Small intestine (tissue), 7 donors: ENCODE results near the gene POLA2. TPM values are rescaled to one million over a fixed set of nuclear protein-coding genes. Genes with fewer than 3 reads are reported as not detected.
A peak's percentile ranks its signal among the peaks of the same experiment; 100 is the strongest.
"Not testable (repeated sequence)": the region's sequence is repeated elsewhere in the genome, so short reads cannot be mapped to it uniquely, and the experiment has no call there.

ENCODE experiments used
- DNase-seq, 2 donors: peaks; one replicate each; pipeline versions ENCODE4 v3.0.0 to v3.0.0-alpha.2; 2013
- FAIRE-seq: peaks from 2 replicates; lab custom pipeline; 2012; peaks lifted over from hg19 to GRCh38; lab: Jason Lieb, UNC
- H3K27ac ChIP-seq, 3 donors: one replicate each; pipeline ENCODE4 v1.5.1; 2013; ENCODE audit warnings: low read length in 2 of 3, mild to moderate bottlenecking in 2 of 3, control low read depth in 1 of 3, inconsistent platforms in 1 of 3, low read depth in 1 of 3, moderate library complexity in 1 of 3
- H3K27me3 ChIP-seq, 3 donors: one replicate each; pipeline ENCODE4 v1.6.1; 2013; ENCODE audit warnings: low read length in 3 of 3, inconsistent platforms in 1 of 3; ENCODE audit not compliant: control insufficient read depth in 3 of 3, insufficient read depth in 3 of 3
- H3K36me3 ChIP-seq, 3 donors: one replicate each; pipeline ENCODE4 v1.6.1; 2013; ENCODE audit warnings: low read length in 3 of 3, inconsistent platforms in 1 of 3, low read depth in 1 of 3, mild to moderate bottlenecking in 1 of 3, moderate library complexity in 1 of 3; ENCODE audit not compliant: control insufficient read depth in 3 of 3, insufficient read depth in 2 of 3
- H3K4me1 ChIP-seq, 3 donors: one replicate each; pipeline ENCODE4 v1.6.1; 2013; ENCODE audit warnings: low read length in 2 of 3, inconsistent platforms in 1 of 3, low read depth in 1 of 3, mild to moderate bottlenecking in 1 of 3, moderate library complexity in 1 of 3; ENCODE audit not compliant: control insufficient read depth in 3 of 3, insufficient read depth in 2 of 3
- H3K4me3 ChIP-seq, 3 donors: one replicate each; pipeline ENCODE4 v1.5.1; 2013; ENCODE audit warnings: low read length in 3 of 3, control low read depth in 1 of 3, inconsistent platforms in 1 of 3, low read depth in 1 of 3, mild to moderate bottlenecking in 1 of 3, moderate library complexity in 1 of 3
- H3K9me3 ChIP-seq, 2 donors: one replicate each; pipeline ENCODE4 v1.6.1; 2013; ENCODE audit warnings: low read depth in 1 of 2, low read length in 1 of 2; ENCODE audit not compliant: control insufficient read depth in 2 of 2, insufficient read depth in 1 of 2
- WGBS, 3 donors: extraction: QIAGEN DNeasy Blood & Tissue Kit; methylation state at CpG; one replicate each; pipeline ENCODE4 v1.1.7; 2013; 5-methylcytosine and 5-hydroxymethylcytosine counted together
- polyA plus RNA-seq, 4 donors: library from polyadenylated mRNA; stranded (reverse) in 3 of 4; unstranded in 1 of 4; fragments of 200-250 nt in 3 of 4; fragments of 120-200 nt in 1 of 4; gene quantifications; one replicate each; pipeline versions ENCODE4 v1.2.1 to v1.2.3, GENCODE V29; 2013
- donor health status: healthy with polysubstance abuse.
- donor health status: control.
- donor health status: control.
- donor health status: Bipolar disorder and iron deficiency.
- donor health status: healthy.

The POLA2 gene
- polyA plus RNA-seq, 4 donors = 1.3 to 14.8 (median 9.1) TPM

GRCh38 chr11:65227879-65228278 lies 33.9 kb upstream of the POLA2 start:
- peaks cover 0 to 6% of the 10 kb centered on the region in 2 donors for H3K9me3 ChIP-seq
- no peak overlapping the region for H3K4me3 ChIP-seq
- WGBS, 3 donors = 62 to 82% (median 79%) methylated on average over 2 of the region's 2 CpGs
- H3K27me3 ChIP-seq = no peaks in the 10 kb centered on the region
- no peak overlapping the region for H3K27ac ChIP-seq
- peaks cover 0 to 19% (median 2%) of the 10 kb centered on the region in 3 donors for H3K4me1 ChIP-seq
- no peak for FAIRE-seq
- no peak for DNase-seq
- peaks cover 0 to 16% (median 3%) of the 10 kb centered on the region in 3 donors for H3K36me3 ChIP-seq

GRCh38 chr11:65236194-65237059 lies 25.3 kb upstream of the POLA2 start:
- H3K4me3 ChIP-seq = no peak overlapping the region
- 75 to 84% (median 78%) methylated on average over 23 of the region's 23 CpGs for WGBS, 3 donors
- DNase-seq (no peak), FAIRE-seq (no peak)
- no peaks in the 10 kb centered on the region for H3K4me1 ChIP-seq
- H3K9me3 ChIP-seq = no peaks in the 10 kb centered on the region
- no peak overlapping the region for H3K27ac ChIP-seq
- H3K27me3 ChIP-seq = no peaks in the 10 kb centered on the region
- H3K36me3 ChIP-seq = peaks cover 0 to 3% (median 0%) of the 10 kb centered on the region in 3 donors

- not testable (repeated sequence) for H3K36me3 ChIP-seq, H3K27ac ChIP-seq, FAIRE-seq, DNase-seq, H3K4me3 ChIP-seq, H3K4me1 ChIP-seq, H3K27me3 ChIP-seq
- WGBS, 3 donors = 67 to 88% (median 78%) methylated on average over 3 to 4 of the region's 6 CpGs
- H3K9me3 ChIP-seq = peaks cover 0 to 12% of the 10 kb centered on the region in 2 donors
Measured at GRCh38 chr11:65238302-65238701, 23.5 kb upstream of the POLA2 start.

GRCh38 chr11:65241134-65241533 lies 20.6 kb upstream of the POLA2 start:
- H3K36me3 ChIP-seq = peaks cover 0 to 3% (median 0%) of the 10 kb centered on the region in 3 donors
- FAIRE-seq (no peak), DNase-seq (no peak)
- no peak overlapping the region for H3K27ac ChIP-seq
- no peaks in the 10 kb centered on the region for H3K27me3 ChIP-seq
- H3K9me3 ChIP-seq = peaks cover 0 to 12% of the 10 kb centered on the region in 2 donors
- no peak overlapping the region for H3K4me3 ChIP-seq
- 70 to 81% (median 70%) methylated on average over 5 of the region's 5 CpGs for WGBS, 3 donors
- H3K4me1 ChIP-seq = peaks cover 0 to 7% (median 0%) of the 10 kb centered on the region in 3 donors

GRCh38 chr11:65241692-65242091 lies 20.1 kb upstream of the POLA2 start:
- Histone ChIP-seq H3K27me3 (no peaks in the 10 kb centered on the region), H3K9me3 (peaks cover 0 to 12% of the 10 kb centered on the region in 2 donors), H3K27ac (no peak overlapping the region), H3K4me3 (no peak overlapping the region), H3K36me3 (peaks cover 0 to 3% (median 0%) of the 10 kb centered on the region in 3 donors), H3K4me1 (peaks cover 0 to 7% (median 0%) of the 10 kb centered on the region in 3 donors)
- DNase-seq = no peak
- no peak for FAIRE-seq

- DNase-seq = no peak
Measured at GRCh38 chr11:65242389-65242788, 19.4 kb upstream of the POLA2 start.

GRCh38 chr11:65243797-65244196 lies 18.0 kb upstream of the POLA2 start:
- 65 to 80% (median 78%) methylated on average over 4 of the region's 4 CpGs for WGBS, 3 donors
- Histone ChIP-seq H3K27me3 (no peaks in the 10 kb centered on the region), H3K4me3 (no peak overlapping the region), H3K4me1 (peaks cover 0 to 7% (median 0%) of the 10 kb centered on the region in 3 donors), H3K36me3 (peaks cover 0 to 5% (median 0%) of the 10 kb centered on the region in 3 donors), H3K9me3 (peaks cover 0 to 12% of the 10 kb centered on the region in 2 donors), H3K27ac (no peak overlapping the region)
- no peak for FAIRE-seq
- no peak for DNase-seq

More at GRCh38 chr11:65242389-65242788, 19.4 kb upstream of the POLA2 start:
- Histone ChIP-seq H3K4me1 (peaks cover 0 to 7% (median 0%) of the 10 kb centered on the region in 3 donors), H3K36me3 (peaks cover 0 to 3% (median 0%) of the 10 kb centered on the region in 3 donors), H3K27me3 (no peaks in the 10 kb centered on the region), H3K27ac (no peak overlapping the region), H3K9me3 (peaks cover 0 to 12% of the 10 kb centered on the region in 2 donors), H3K4me3 (no peak overlapping the region)
- WGBS, 3 donors = 82 to 92% (median 88%) methylated on average over 6 of the region's 6 CpGs
- no peak for FAIRE-seq

GRCh38 chr11:65245046-65245445 lies 16.7 kb upstream of the POLA2 start:
- WGBS, 3 donors = 72 to 83% (median 76%) methylated on average over 8 of the region's 8 CpGs

More at GRCh38 chr11:65245046-65245445, 16.7 kb upstream of the POLA2 start:
- H3K9me3 ChIP-seq = peaks cover 0 to 12% of the 10 kb centered on the region in 2 donors
- FAIRE-seq, H3K36me3 ChIP-seq, H3K27me3 ChIP-seq, H3K27ac ChIP-seq, H3K4me1 ChIP-seq, H3K4me3 ChIP-seq: not testable (repeated sequence)
- DNase-seq = peak in 1 of 2 donors; percentile 52
